ENCODE results near the gene MNAT1.
"Not testable (repeated sequence)": the region's sequence is repeated elsewhere in the genome, so short reads cannot be mapped to it uniquely, and the experiment has no call there.

MNAT1 gene

DNA sequence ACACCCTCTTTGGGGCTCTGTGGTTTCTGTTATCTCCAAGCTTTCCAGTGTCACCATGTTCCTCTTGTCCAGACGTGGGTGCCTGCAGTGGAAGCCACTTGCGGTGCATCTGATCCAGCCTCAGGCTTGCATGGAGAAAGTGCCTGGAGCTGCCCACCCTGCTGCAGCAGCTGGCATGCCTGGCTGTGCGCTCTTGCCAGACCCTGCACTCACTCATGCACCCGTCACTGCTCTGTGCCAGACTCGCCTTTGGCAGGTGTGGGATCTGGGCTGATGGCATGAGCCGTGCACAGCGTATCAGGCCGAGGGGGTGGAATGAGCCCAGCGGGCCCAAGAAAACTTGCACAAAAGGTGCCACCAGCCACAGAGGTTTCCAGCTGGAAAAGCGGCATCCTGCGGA lies 105.1 kb downstream of the MNAT1 start:
- no peak overlapping the region for H3K27ac ChIP-seq

DNA sequence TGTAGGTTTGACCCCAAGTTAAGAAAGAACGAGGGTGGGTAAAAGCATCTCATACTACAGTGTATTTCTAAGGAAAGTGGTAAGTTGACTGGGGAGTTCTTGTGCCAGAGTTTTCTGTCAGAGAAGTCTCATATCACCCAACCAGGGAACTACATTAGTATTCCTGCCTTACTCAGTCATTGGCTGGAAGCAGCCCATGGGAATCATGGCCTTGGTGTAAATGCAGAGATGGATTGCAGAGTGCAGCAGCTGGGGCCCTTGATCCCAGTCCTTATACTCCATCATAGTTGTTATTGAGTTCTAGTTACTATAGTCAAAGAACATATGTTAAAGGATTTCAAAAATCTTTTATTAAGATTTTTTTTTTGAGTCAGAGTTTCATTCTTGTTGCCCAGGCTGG lies 105.8 kb downstream of the MNAT1 start:
- TF ChIP-seq, protein P1, sequence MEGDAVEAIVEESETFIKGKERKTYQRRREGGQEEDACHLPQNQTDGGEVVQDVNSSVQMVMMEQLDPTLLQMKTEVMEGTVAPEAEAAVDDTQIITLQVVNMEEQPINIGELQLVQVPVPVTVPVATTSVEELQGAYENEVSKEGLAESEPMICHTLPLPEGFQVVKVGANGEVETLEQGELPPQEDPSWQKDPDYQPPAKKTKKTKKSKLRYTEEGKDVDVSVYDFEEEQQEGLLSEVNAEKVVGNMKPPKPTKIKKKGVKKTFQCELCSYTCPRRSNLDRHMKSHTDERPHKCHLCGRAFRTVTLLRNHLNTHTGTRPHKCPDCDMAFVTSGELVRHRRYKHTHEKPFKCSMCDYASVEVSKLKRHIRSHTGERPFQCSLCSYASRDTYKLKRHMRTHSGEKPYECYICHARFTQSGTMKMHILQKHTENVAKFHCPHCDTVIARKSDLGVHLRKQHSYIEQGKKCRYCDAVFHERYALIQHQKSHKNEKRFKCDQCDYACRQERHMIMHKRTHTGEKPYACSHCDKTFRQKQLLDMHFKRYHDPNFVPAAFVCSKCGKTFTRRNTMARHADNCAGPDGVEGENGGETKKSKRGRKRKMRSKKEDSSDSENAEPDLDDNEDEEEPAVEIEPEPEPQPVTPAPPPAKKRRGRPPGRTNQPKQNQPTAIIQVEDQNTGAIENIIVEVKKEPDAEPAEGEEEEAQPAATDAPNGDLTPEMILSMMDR (IDR thresholded peaks at IDR 0.05; ENCODE audit: low read depth, low read length, missing control alignments), result no peak
- no peak for DNase-seq
- Histone ChIP-seq H3K4me3 (ENCODE audit: low read depth, low read length) (no peak overlapping the region), H3K27me3 (replicated peaks) (no peaks in the 10 kb centered on the region), H3K36me3 (replicated peaks) (no peaks in the 10 kb centered on the region), H3K27ac (no peak overlapping the region)
- in situ Hi-C loops (cut with HindIII; ENCODE audit: low pct_ligation_motif_present, low sequenced_read_pairs), result no loop called here

More for the DNA sequence above, 105.1 kb downstream of the MNAT1 start:
- Histone ChIP-seq H3K27me3 (replicated peaks) (no peaks in the 10 kb centered on the region), H3K4me3 (ENCODE audit: low read depth, low read length) (no peak overlapping the region), H3K36me3 (replicated peaks) (no peaks in the 10 kb centered on the region)
- TF ChIP-seq, protein P1 (IDR thresholded peaks at IDR 0.05; ENCODE audit: low read depth, low read length, missing control alignments), result no peak
- no peak for DNase-seq
- in situ Hi-C loops (cut with HindIII; ENCODE audit: low pct_ligation_motif_present, low sequenced_read_pairs), result no loop called here

DNA sequence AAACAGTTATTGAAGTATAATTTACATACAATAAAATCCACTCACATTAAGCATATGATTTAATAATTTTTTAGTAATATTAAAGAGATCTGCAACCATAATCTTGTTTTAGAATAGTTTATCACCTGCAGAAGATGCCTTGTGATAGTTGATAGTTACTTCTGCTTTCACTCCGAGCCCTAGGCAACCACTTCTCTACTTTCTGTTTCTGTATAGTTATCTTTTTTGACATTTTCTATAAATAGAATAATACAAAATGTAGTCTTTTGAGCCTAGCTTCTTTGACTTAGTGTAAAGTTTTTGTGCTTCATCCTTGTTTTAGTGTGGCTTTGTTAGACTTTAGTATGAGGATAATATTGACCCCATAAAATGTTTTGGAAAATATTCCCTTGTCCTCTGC lies 111.0 kb downstream of the MNAT1 start:
- H3K36me3 ChIP-seq (replicated peaks), result no peaks in the 10 kb centered on the region
- no peak for DNase-seq
- TF ChIP-seq, protein P1 (IDR thresholded peaks at IDR 0.05; ENCODE audit: low read depth, low read length, missing control alignments), result no peak
- H3K27me3 ChIP-seq (replicated peaks), result no peaks in the 10 kb centered on the region
- in situ Hi-C loops (cut with HindIII; ENCODE audit: low pct_ligation_motif_present, low sequenced_read_pairs), result no loop called here
- H3K27ac ChIP-seq, result no peak overlapping the region
- no peak overlapping the region for H3K4me3 ChIP-seq (ENCODE audit: low read depth, low read length)

DNA sequence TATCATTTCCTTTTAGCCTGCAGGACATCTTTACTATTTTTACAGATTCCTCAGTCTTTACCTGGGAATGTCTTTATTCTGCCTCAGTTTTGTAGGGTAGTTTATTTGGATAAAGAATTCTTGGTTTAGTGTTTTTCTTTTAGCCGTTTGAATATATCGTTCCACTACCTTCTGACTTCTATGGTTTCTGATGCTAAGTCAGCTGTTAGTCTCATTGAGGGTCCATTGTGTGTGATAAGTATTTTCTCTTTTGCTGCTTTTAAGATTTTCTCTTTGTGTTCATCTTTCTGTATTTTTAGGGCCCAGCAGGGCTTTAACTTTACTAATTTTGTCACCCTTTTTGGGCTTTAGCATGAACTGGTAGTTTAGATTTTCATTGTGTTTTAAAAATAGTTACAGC lies 113.5 kb downstream of the MNAT1 start:
- Histone ChIP-seq H3K27ac (no peak overlapping the region), H3K27me3 (replicated peaks) (no peaks in the 10 kb centered on the region), H3K36me3 (replicated peaks) (no peaks in the 10 kb centered on the region), H3K4me3 (ENCODE audit: low read depth, low read length) (no peak overlapping the region)
- no peak for DNase-seq
- TF ChIP-seq, protein P1 (IDR thresholded peaks at IDR 0.05; ENCODE audit: low read depth, low read length, missing control alignments), result no peak
- in situ Hi-C loops (cut with HindIII; ENCODE audit: low pct_ligation_motif_present, low sequenced_read_pairs), result no loop called here

DNA sequence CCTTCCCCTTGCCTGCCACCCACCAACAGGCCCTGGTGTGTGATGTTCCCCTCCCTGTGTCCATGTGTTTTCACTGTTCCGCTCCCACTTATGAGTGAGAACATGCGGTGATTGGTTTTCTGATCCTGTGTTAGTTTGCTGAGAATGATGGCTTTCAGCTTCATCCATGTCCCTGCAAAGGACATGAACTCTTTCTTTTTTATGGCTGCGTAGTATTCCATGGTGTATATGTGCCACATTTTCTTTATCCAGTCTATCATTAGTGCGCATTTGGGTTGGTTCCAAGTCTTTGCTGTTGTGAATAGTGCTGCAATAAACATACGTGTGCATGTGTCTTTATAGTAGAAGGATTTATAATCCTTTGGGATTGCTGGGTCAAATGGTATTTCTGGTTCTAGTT lies 117.1 kb downstream of the MNAT1 start:
- H3K4me3 ChIP-seq (ENCODE audit: low read depth, low read length); H3K36me3 ChIP-seq (replicated peaks); DNase-seq; H3K27ac ChIP-seq; in situ Hi-C loops (cut with HindIII; ENCODE audit: low pct_ligation_motif_present, low sequenced_read_pairs); H3K27me3 ChIP-seq (replicated peaks): not testable (repeated sequence)

DNA sequence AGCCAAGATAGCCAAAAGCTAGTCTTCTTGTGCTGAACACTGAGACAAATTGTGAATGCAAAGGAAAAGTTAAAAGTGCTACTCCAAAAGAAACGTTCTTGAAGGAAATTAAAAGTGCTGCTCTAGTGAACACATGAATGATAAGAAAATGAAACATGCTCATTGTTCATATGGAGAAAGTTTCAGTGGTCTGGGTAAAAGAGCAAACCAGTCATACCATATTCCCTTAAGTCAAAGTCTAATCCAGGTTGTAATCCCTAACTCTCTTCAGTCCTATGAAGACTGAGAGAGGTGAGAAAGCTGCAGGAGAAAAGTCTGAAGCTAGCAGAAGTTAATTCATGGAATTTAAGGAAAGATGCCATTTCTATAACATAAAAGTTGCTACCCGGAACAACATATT lies 121.5 kb downstream of the MNAT1 start:
- Histone ChIP-seq H3K4me3 (ENCODE audit: low read depth, low read length) (no peak overlapping the region), H3K27me3 (replicated peaks) (no peaks in the 10 kb centered on the region), H3K36me3 (replicated peaks) (no peaks in the 10 kb centered on the region), H3K27ac (no peak overlapping the region)
- DNase-seq, result no peak
- TF ChIP-seq, protein P1 (IDR thresholded peaks at IDR 0.05; ENCODE audit: low read depth, low read length, missing control alignments), result no peak
- in situ Hi-C loops (cut with HindIII; ENCODE audit: low pct_ligation_motif_present, low sequenced_read_pairs), result no loop called here

Data from brain microvascular endothelial cell (primary cell).